Coronary artery (tissue), 2 donors: ENCODE measurements around the gene PRSS48.
"Not testable (repeated sequence)": the region's sequence is repeated elsewhere in the genome, so short reads cannot be mapped to it uniquely, and the experiment has no call there.

Experiments
- DNase-seq: peaks from one replicate; pipeline ENCODE4 v3.0.0-alpha.2; 2017; ENCODE audit warnings: low spot score
- H3K27ac ChIP-seq, 2 donors: fragments of 200-600 bp; sonication (generic); one replicate each; pipeline ENCODE4 v1.5.1; 2016 to 2019
- H3K4me3 ChIP-seq: fragments of 200-600 bp; sonication (generic); 2 replicates; pipeline ENCODE4 v1.5.1; 2016; ENCODE audit warnings: mild to moderate bottlenecking, moderate library complexity
- CTCF ChIP-seq: fragments of 200-600 bp; sonication (generic); IDR thresholded peaks from one replicate; pipeline ENCODE4 v1.5.1; 2019; ENCODE audit warnings: antibody characterized with exemption

The PRSS48 gene

DNA sequence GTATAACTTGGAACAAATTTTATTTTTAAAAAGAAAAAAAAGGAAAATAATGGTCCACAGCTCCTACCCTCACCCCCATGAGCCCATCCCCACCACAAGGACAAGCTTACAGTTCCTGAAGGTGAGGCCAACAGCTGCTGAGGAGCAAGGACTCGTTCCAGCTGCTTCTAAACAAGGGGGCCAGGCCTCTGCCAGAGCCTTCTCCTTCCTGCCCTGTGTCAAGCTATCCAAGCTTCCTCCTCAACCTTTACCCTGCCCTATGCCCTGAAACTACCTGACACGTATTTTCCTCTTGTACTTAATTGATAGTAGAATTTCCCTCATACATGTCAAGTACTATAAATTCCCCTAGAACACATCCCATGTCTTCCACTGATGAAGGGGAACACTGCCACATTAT lies 39.7 kb downstream of the PRSS48 start:
- H3K27ac ChIP-seq = no peak overlapping the region
- no peak for DNase-seq
- TF ChIP-seq CTCF = no peak
- no peak overlapping the region for H3K4me3 ChIP-seq

DNA sequence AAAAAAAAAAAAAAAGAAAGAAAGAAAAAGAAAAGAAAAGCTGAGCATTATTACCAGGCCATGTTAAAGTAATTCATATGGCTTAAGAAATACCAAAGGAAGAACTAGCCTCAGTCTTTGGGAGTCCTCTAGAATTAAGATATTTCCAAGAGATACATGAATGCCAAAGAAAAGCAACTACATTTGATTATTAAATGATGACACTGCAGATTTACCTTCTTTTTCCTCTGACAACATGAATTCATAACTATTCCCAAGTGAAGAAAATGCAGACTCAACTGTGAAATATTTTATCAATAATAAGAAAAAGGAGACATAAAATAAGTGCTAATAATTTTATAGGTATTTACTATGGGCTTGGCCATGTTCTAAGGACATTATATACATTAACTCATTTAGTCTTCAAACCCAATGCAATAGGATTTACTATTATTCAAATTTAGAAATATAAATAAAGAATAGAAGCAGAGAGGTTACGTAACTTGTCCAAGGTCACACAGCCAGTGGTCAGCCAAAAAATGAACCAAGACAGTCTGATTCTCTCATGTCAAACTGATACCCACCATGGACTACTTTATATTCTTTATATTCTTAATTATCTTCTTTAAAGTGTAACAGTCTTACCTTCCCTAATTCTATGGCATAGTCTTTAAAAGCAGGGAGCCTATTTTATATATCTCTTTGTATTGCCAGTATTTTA lies 41.5 kb downstream of the PRSS48 start:
- Histone ChIP-seq H3K4me3 (no peak overlapping the region), H3K27ac (no peak overlapping the region)
- no peak for DNase-seq
- no peak for TF ChIP-seq CTCF

DNA sequence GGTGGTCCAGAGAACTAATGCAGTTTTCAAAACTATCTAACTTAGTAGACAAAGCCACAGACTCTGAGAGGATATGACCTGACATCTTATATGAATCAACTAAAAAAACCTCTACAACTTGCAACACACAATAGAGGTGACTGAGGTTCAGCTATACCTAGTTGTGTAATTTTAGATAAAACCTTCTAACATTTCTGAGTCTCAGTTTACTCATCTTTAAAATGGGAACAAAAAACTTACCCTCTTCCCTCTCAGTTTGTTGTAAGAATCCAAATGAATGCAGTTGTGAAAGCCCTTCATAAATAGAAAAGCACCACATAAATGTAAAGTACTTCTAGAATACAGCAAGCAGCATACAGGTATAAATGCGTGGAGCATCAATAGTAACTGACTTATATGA lies 42.5 kb downstream of the PRSS48 start:
- Histone ChIP-seq H3K27ac (no peak overlapping the region), H3K4me3 (no peak overlapping the region)
- no peak for TF ChIP-seq CTCF
- DNase-seq = no peak

DNA sequence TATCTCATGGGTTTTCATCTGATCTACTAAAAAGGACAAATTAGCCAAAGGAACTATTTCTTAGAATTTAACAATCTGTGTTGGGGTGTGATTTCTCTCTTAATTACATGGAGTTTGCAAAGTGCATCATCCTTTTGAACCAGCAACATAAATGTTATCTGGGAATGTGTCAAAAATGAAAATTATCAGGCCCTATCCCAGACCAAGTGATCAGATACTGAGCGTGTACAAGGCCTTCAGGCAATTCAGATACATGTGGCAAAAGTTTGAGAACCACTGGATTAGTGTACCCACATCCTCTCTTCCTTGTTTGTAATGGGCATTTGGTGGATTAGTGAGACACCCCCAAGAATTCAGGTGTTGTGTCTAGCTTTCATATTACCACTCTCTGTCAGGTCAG lies 44.6 kb downstream of the PRSS48 start:
- no peak overlapping the region for H3K4me3 ChIP-seq
- H3K27ac ChIP-seq = peak overlapping the region in 1 of 2 donors; percentile 61
- no peak for TF ChIP-seq CTCF
- DNase-seq = no peak

GRCh38 chr4:151322161-151322560 lies 45.2 kb downstream of the PRSS48 start:
- not testable (repeated sequence) for H3K4me3 ChIP-seq
- H3K27ac ChIP-seq = peak overlapping the region in 1 of 2 donors; percentile 61

DNA sequence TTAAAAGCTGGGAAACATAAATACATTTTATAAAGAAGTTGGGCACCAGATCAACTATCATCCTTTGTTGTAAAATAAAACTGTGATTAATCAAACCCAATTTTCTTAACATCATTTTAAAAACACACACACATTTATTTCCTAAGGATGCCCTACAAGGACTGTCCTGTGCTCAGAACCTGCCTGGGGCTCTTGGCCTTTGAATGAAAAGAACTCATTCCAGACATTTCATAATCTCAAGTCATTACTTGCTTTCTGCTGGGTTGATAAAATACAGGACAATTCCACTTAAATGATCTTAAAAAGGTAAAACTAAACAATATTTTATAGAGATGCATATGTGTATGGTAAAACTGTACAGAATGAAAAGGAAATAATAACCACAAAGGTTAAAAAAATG lies 45.6 kb downstream of the PRSS48 start:
- H3K4me3 ChIP-seq = peak overlapping the region; percentile 82
- TF ChIP-seq CTCF = no peak
- no peak for DNase-seq
- peak overlapping the region; percentile 43 to 50 for H3K27ac ChIP-seq

More at GRCh38 chr4:151322161-151322560, 45.2 kb downstream of the PRSS48 start:
- DNase-seq = not testable (repeated sequence)

GRCh38 chr4:151323667-151324066 lies 46.7 kb downstream of the PRSS48 start:
- Histone ChIP-seq H3K4me3 (peak overlapping the region; percentile 82), H3K27ac (peak overlapping the region; percentile 91 to 92)
- DNase-seq = no peak
- TF ChIP-seq CTCF = no peak
